HAP-1 (cell line): ENCODE measurements around the gene DUSP16.

Experiments used
- DNase-seq, 2 experiments: peaks; one replicate each; pipeline ENCODE4 v3.0.0-alpha.2; 2016 to 2020; ENCODE audit warnings: low spot score in 2 of 2
- H3K27me3 ChIP-seq: fragments of 250-450 bp; sonication (Bioruptor Pico); 2 replicates; pipeline ENCODE4 v1.5.1; 2020; ENCODE audit warnings: low read depth, mild to moderate bottlenecking, moderate library complexity
- H3K36me3 ChIP-seq: fragments of 250-450 bp; sonication (Bioruptor Pico); replicated peaks from 2 replicates; pipeline ENCODE4 v1.5.1; 2020; ENCODE audit warnings: mild to moderate bottlenecking
- H3K4me1 ChIP-seq: fragments of 250-450 bp; sonication (Bioruptor Pico); 2 replicates; pipeline ENCODE4 v1.5.1; 2020; ENCODE audit warnings: mild to moderate bottlenecking
- H3K4me3 ChIP-seq: fragments of 250-450 bp; sonication (Bioruptor Pico); 2 replicates; pipeline ENCODE4 v1.5.1; 2020; ENCODE audit warnings: mild to moderate bottlenecking, moderate library complexity
- H3K9me3 ChIP-seq: fragments of 250-450 bp; sonication (Bioruptor Pico); 2 replicates; pipeline ENCODE4 v1.5.1; 2020; ENCODE audit warnings: mild to moderate bottlenecking, moderate library complexity
- in situ Hi-C: fragments of 300-500 bp; cut with MboI; formaldehyde crosslinking; loops from 3 replicates; pipeline ENCODE4 v1.14.3; 2020; ENCODE audit warnings: low sequenced_read_pairs, inconsistent platforms, mixed read lengths

DUSP16 gene

DNA sequence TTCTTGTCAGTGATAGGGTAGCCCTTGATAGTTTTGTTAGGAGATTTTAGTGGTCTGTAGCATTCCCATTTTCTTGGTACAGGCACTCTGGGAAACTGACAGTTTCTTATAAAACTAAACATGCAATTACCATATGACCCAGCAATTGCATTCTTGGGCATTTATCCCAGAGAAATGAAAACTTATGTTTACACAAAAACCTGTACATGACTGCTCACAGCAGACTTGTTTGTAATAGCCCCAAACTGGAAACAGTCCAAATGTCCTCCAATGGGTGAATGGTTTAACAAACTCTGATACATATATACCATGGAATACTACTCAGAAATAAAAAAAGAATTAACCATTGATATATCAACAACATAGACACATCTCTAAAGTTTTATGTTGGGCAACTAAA is 130.3 kb downstream of the DUSP16 start:
- Histone ChIP-seq H3K4me1 (peaks cover 13% of the 10 kb centered on the region), H3K27me3 (no peaks in the 10 kb centered on the region), H3K9me3 (no peaks in the 10 kb centered on the region), H3K4me3 (no peak overlapping the region), H3K36me3 (no peaks in the 10 kb centered on the region)
- no peak for DNase-seq
- in situ Hi-C loops, result no loop called here

GRCh38 chr12:12428961-12429657 is 133.6 kb downstream of the DUSP16 start:
- in situ Hi-C loops, result no loop called here
- peaks cover 9% of the 10 kb centered on the region for H3K4me1 ChIP-seq
- no peaks in the 10 kb centered on the region for H3K27me3 ChIP-seq
- H3K36me3 ChIP-seq, result no peaks in the 10 kb centered on the region
- peaks cover 2% of the 10 kb centered on the region; the same call in 1 of the 2 replicates for H3K9me3 ChIP-seq
- DNase-seq, result no peak
- H3K4me3 ChIP-seq, result no peak overlapping the region

GRCh38 chr12:12428047-12428446 is 134.6 kb downstream of the DUSP16 start:
- Histone ChIP-seq H3K9me3 (peaks cover 8% of the 10 kb centered on the region; the same call in 1 of the 2 replicates), H3K4me1 (peaks cover 9% of the 10 kb centered on the region), H3K27me3 (no peaks in the 10 kb centered on the region), H3K36me3 (no peaks in the 10 kb centered on the region), H3K4me3 (no peak overlapping the region)
- in situ Hi-C loops, result no loop called here
- DNase-seq, result no peak

DNA sequence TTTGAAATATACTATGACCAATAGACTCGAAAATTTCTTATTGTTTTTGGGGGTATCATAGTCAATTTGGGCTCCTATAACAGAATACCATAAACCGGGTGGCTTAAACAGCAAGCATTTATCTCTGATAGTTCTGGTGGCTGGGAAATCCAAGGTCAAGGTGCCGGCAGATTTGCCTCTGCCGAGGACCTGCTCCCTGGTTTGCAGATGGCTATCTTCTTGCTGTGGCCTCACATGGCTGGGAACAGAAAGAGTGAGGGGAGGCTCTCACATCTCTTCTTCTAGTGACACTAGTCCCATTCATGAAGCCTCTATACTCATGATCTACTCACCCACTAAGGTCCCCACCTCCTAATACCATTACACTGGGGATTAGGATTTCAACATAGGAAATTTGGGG is 135.1 kb downstream of the DUSP16 start:
- no peaks in the 10 kb centered on the region for H3K36me3 ChIP-seq
- no peaks in the 10 kb centered on the region for H3K27me3 ChIP-seq
- H3K9me3 ChIP-seq, result peaks cover 8% of the 10 kb centered on the region; the same call in 1 of the 2 replicates
- peaks cover 9% of the 10 kb centered on the region for H3K4me1 ChIP-seq
- H3K4me3 ChIP-seq, result no peak overlapping the region
- in situ Hi-C loops, result no loop called here
- no peak for DNase-seq

DNA sequence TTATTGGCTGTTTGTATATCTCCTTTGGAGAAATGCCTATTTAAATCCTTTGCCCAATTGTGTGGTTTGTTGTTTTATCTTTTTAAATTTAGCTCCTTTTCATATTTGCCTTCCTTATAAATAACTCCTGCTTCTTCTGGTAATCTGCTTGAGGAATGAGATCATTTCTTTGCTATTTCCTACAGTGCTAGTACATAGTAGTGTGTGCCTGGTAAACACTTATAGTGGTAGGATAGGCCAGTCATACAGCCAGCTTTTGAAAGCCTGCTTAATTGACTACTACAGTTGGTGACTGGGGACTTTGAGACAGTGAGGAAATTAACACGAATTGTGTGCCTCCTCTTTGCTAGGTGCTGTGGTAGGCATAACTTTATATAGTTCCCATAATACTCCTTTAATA is 137.0 kb downstream of the DUSP16 start:
- in situ Hi-C loops, result no loop called here
- Histone ChIP-seq H3K9me3 (peaks cover 8% of the 10 kb centered on the region; the same call in 1 of the 2 replicates), H3K27me3 (no peaks in the 10 kb centered on the region), H3K4me3 (no peak overlapping the region), H3K4me1 (peaks cover 4% of the 10 kb centered on the region), H3K36me3 (no peaks in the 10 kb centered on the region)
- DNase-seq, result no peak

- Histone ChIP-seq H3K4me1 (no peaks in the 10 kb centered on the region), H3K4me3 (no peak overlapping the region), H3K27me3 (no peaks in the 10 kb centered on the region), H3K9me3 (peaks cover 8% of the 10 kb centered on the region; the same call in 1 of the 2 replicates), H3K36me3 (no peaks in the 10 kb centered on the region)
- DNase-seq, result no peak
- in situ Hi-C loops, result no loop called here
Observed at GRCh38 chr12:12425001-12425400, 137.7 kb downstream of the DUSP16 start.
